Measurements from ENCODE around the gene PHLDB3. TPM values are rescaled to one million over a fixed set of nuclear protein-coding genes. Genes with fewer than 3 reads are reported as not detected.

Gene PHLDB3
- total and polyA plus RNA-seq, 2 of the 4 experiments (the other 2 are of a cell fraction): 2.9 to 10.6 TPM

- Histone ChIP-seq H2BK15ac (ENCODE audit: low read depth, low read length) (no peak overlapping the region), H2AK9ac (replicated peaks; ENCODE audit: low read depth, low read length, poor library complexity) (no peak overlapping the region), H3K27me3 (ENCODE audit: control insufficient read depth, insufficient read depth, low read length) (no peaks in the 10 kb centered on the region), H3K23ac (ENCODE audit: low read depth, low read length) (no peak overlapping the region), H4K20me1 (ENCODE audit: insufficient read depth, low read length) (no peaks in the 10 kb centered on the region), H2AK5ac (ENCODE audit: low read depth, low read length) (no peak overlapping the region), H3K9me3 (ENCODE audit: control insufficient read depth, insufficient read depth, low read length) (no peaks in the 10 kb centered on the region), H3K4ac (ENCODE audit: low read depth, low read length) (no peak overlapping the region), H3K4me3 (ENCODE audit: insufficient read depth, low read depth, low read length) (no peak overlapping the region), H3K18ac (ENCODE audit: low read depth, low read length) (no peak overlapping the region), H4K5ac (ENCODE audit: low read depth, low read length) (no peak overlapping the region), H3K4me1 (ENCODE audit: control insufficient read depth, insufficient read depth, low read length) (no peaks in the 10 kb centered on the region), H2BK20ac (ENCODE audit: low read depth, low read length) (no peak overlapping the region), H3K27ac (ENCODE audit: insufficient read depth, low read length) (no peak overlapping the region), H3K14ac (replicated peaks; ENCODE audit: low read depth, low read length) (no peak overlapping the region), H4K8ac (ENCODE audit: low read depth in 2 of 2, low read length in 2 of 2) (no peak overlapping the region), H2BK5ac (ENCODE audit: low read depth, low read length, poor library complexity, severe bottlenecking) (no peak overlapping the region), H2BK120ac (ENCODE audit: low read depth, low read length) (no peak overlapping the region), H2AFZ (replicated peaks; ENCODE audit: low read length, poor library complexity) (no peak overlapping the region), H4K91ac (ENCODE audit: insufficient read depth, low read depth, low read length) (no peak overlapping the region), H3K9me1 (ENCODE audit: insufficient read depth, low read length) (peaks cover 5% of the 10 kb centered on the region; the same call in 1 of the 2 replicates), H3K9ac (ENCODE audit: low read depth, low read length) (no peak overlapping the region), H3K36me3 (ENCODE audit: control insufficient read depth, insufficient read depth, low read length) (peaks cover 4% of the 10 kb centered on the region), H3K56ac (ENCODE audit: extremely low read depth, insufficient read depth, low read length) (no peak overlapping the region), H3K4me2 (ENCODE audit: low read depth, low read length) (no peak overlapping the region), H3K79me1 (ENCODE audit: low read depth in 1 of 2, low read length in 2 of 2) (no peaks in the 10 kb centered on the region)
- no peak for ATAC-seq (ENCODE audit: low read depth)
- CTCF ChIA-PET: no interaction called here
- DNase-seq: no peak
- intact Hi-C loops (cut with micrococcal nuclease): no loop called here
- in situ Hi-C loops (cut with MboI; ENCODE audit: low sequenced_read_pairs): no loop called here
- POLR2A ChIA-PET (ENCODE audit: unreplicated experiment): no interaction called here
- TF ChIP-seq MAZ (IDR thresholded peaks at IDR 0.05; ENCODE audit: borderline replicate concordance, low read depth, low read length) (no peak), BHLHE40 (IDR thresholded peaks at IDR 0.05; ENCODE audit: low read depth, low read length) (no peak), CEBPB (IDR thresholded peaks at IDR 0.05; ENCODE audit: low read depth, low read length) (no peak), RCOR1 (IDR thresholded peaks at IDR 0.05; ENCODE audit: insufficient replicate concordance, low read length) (no peak), NFE2L2 (IDR thresholded peaks at IDR 0.05; ENCODE audit: low read depth, low read length) (no peak), SMC3 (IDR thresholded peaks at IDR 0.05; ENCODE audit: low read depth, low read length) (no peak), POLR2A (IDR thresholded peaks at IDR 0.05; ENCODE audit: low read depth, low read length) (no peak), RFX5 (IDR thresholded peaks at IDR 0.05; ENCODE audit: low read depth, low read length) (no peak), CTCF (conservative IDR thresholded peaks at IDR 0.05; ENCODE audit: low read depth, low read length) (no peak), USF2 (IDR thresholded peaks at IDR 0.05; ENCODE audit: low read depth, low read length) (no peak), RAD21 (IDR thresholded peaks at IDR 0.05; ENCODE audit: low read length) (no peak), CHD1 (IDR thresholded peaks at IDR 0.05; ENCODE audit: low read depth, low read length) (no peak), MAFK (IDR thresholded peaks at IDR 0.05; ENCODE audit: low read depth, low read length) (no peak), FOS (IDR thresholded peaks at IDR 0.05; ENCODE audit: low read depth, low read length) (no peak), MXI1 (IDR thresholded peaks at IDR 0.05; ENCODE audit: borderline replicate concordance, low read depth, low read length) (no peak)
- TF ChIP-seq, protein P1, sequence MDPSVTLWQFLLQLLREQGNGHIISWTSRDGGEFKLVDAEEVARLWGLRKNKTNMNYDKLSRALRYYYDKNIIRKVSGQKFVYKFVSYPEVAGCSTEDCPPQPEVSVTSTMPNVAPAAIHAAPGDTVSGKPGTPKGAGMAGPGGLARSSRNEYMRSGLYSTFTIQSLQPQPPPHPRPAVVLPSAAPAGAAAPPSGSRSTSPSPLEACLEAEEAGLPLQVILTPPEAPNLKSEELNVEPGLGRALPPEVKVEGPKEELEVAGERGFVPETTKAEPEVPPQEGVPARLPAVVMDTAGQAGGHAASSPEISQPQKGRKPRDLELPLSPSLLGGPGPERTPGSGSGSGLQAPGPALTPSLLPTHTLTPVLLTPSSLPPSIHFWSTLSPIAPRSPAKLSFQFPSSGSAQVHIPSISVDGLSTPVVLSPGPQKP (IDR thresholded peaks at IDR 0.05; ENCODE audit: borderline replicate concordance, low read depth, low read length): no peak
- BruUV-seq (replicated peaks): no TSS peak
- dilution Hi-C loops (cut with HindIII; ENCODE audit: low sequenced_read_pairs, unreplicated experiment): no loop called here
- WGBS, 2 experiments (ENCODE audit: extremely low coverage in 2 of 2, insufficient read length in 1 of 2): no CpG with 5 or more reads among the region's 7 CpGs
Observed at GRCh38 chr19:43486412-43486811, 18.1 kb downstream of the PHLDB3 start.
